Nephron progenitor cell (in vitro differentiated cells): Measurements from ENCODE around the gene RTP1.

Experiments used
- DNase-seq: peaks from one replicate; pipeline ENCODE4 v3.0.0; 2021
- H3K27ac Mint-ChIP-seq: 2 replicates; pipeline ENCODE4 v1.8.0; 2021; ENCODE audit warnings: mild to moderate bottlenecking, moderate library complexity, mixed read lengths
- H3K27me3 Mint-ChIP-seq: 2 replicates; pipeline ENCODE4 v1.8.0; 2021; ENCODE audit warnings: mild to moderate bottlenecking, low read depth, mixed read lengths; ENCODE audit not compliant: poor library complexity
- H3K36me3 Mint-ChIP-seq: 2 replicates; pipeline ENCODE4 v1.8.0; 2021; ENCODE audit warnings: low read depth, mixed read lengths
- H3K4me1 Mint-ChIP-seq: 2 replicates; pipeline ENCODE4 v1.8.0; 2021; ENCODE audit warnings: mixed read lengths
- H3K4me3 Mint-ChIP-seq: 2 replicates; pipeline ENCODE4 v1.8.0; 2021; ENCODE audit warnings: mild to moderate bottlenecking, moderate library complexity, mixed read lengths
- H3K9me3 Mint-ChIP-seq: 2 replicates; pipeline ENCODE4 v1.8.0; 2021; ENCODE audit warnings: mild to moderate bottlenecking, moderate library complexity, mixed read lengths
- CTCF ChIP-seq: fragments of 200-600 bp; sonication (generic); IDR thresholded peaks from 2 replicates; pipeline ENCODE4 v1.5.0; 2021; ENCODE audit warnings: antibody characterized with exemption

RTP1 gene

GRCh38 chr3:187197335-187197649, at the start of gene RTP1:
Gene RTP1 (plus strand): TSS chr3:187197486. CDS start chr3:187197516, 30 bp downstream.
- TF ChIP-seq CTCF: no peak
- Mint-ChIP-seq H3K4me1 (no peaks in the 10 kb centered on the region), H3K9me3 (no peaks in the 10 kb centered on the region), H3K27ac (no peak within 1 kb of the TSS), H3K4me3 (no peak within 1 kb of the TSS), H3K27me3 (peaks cover 16% of the 10 kb centered on the region), H3K36me3 (no peaks in the 10 kb centered on the region)
- no peak for DNase-seq

GRCh38 chr3:187150186-187150585, 47.1 kb upstream of the RTP1 start:
- no peak for TF ChIP-seq CTCF
- Mint-ChIP-seq H3K27ac (no peak overlapping the region), H3K9me3 (peaks cover 36% of the 10 kb centered on the region), H3K4me3 (no peak overlapping the region), H3K27me3 (no peaks in the 10 kb centered on the region), H3K36me3 (peaks cover 7% of the 10 kb centered on the region), H3K4me1 (no peaks in the 10 kb centered on the region)
- DNase-seq: no peak

GRCh38 chr3:187150599-187150998, 46.7 kb upstream of the RTP1 start:
- no peak for DNase-seq
- peaks cover 36% of the 10 kb centered on the region for H3K9me3 Mint-ChIP-seq

GRCh38 chr3:187161556-187161955, 35.7 kb upstream of the RTP1 start:
- DNase-seq: no peak

More at GRCh38 chr3:187150599-187150998, 46.7 kb upstream of the RTP1 start:
- Mint-ChIP-seq H3K27me3 (no peaks in the 10 kb centered on the region), H3K4me1 (no peaks in the 10 kb centered on the region), H3K4me3 (no peak overlapping the region), H3K36me3 (peaks cover 5% of the 10 kb centered on the region), H3K27ac (no peak overlapping the region)
- no peak for TF ChIP-seq CTCF

GRCh38 chr3:187162265-187162953, 34.9 kb upstream of the RTP1 start:
- H3K9me3 Mint-ChIP-seq: peaks cover 30% of the 10 kb centered on the region
- peaks cover 41% of the 10 kb centered on the region for H3K4me1 Mint-ChIP-seq
- no peak for TF ChIP-seq CTCF
- H3K27ac Mint-ChIP-seq: no peak overlapping the region
- H3K4me3 Mint-ChIP-seq: no peak overlapping the region
- no peak for DNase-seq
- peaks cover 2% of the 10 kb centered on the region for H3K27me3 Mint-ChIP-seq
- no peaks in the 10 kb centered on the region for H3K36me3 Mint-ChIP-seq

More at GRCh38 chr3:187161556-187161955, 35.7 kb upstream of the RTP1 start:
- Mint-ChIP-seq H3K36me3 (no peaks in the 10 kb centered on the region), H3K27me3 (peaks cover 2% of the 10 kb centered on the region), H3K9me3 (peaks cover 26% of the 10 kb centered on the region), H3K27ac (peak overlapping the region; percentile 20), H3K4me1 (peaks cover 38% of the 10 kb centered on the region), H3K4me3 (no peak overlapping the region)
- no peak for TF ChIP-seq CTCF

GRCh38 chr3:187165144-187165543, 32.1 kb upstream of the RTP1 start:
- H3K27me3 Mint-ChIP-seq: peaks cover 7% of the 10 kb centered on the region
- peaks cover 41% of the 10 kb centered on the region for H3K4me1 Mint-ChIP-seq
- H3K4me3 Mint-ChIP-seq: no peak overlapping the region
- DNase-seq: peak; percentile 57
- H3K9me3 Mint-ChIP-seq: peaks cover 19% of the 10 kb centered on the region
- no peaks in the 10 kb centered on the region for H3K36me3 Mint-ChIP-seq
- H3K27ac Mint-ChIP-seq: no peak overlapping the region
- TF ChIP-seq CTCF: peak; percentile 78
